Ovary (tissue), 9 donors: ENCODE data around the gene PLEK2. TPM values are rescaled to one million over a fixed set of nuclear protein-coding genes. Genes with fewer than 3 reads are reported as not detected.

Experiments used
- DNase-seq, 5 donors: peaks; one replicate each; pipeline ENCODE4 v3.0.0-alpha.2; 2019 to 2020
- H3K27ac ChIP-seq, 2 donors: fragments of 200-600 bp; one replicate each; pipeline versions ENCODE4 v1.5.1 to v1.8.0; 2019 to 2022
- H3K27me3 ChIP-seq: fragments of 200-600 bp; one replicate; pipeline ENCODE4 v1.8.0; 2022
- H3K36me3 ChIP-seq: fragments of 200-600 bp; sonication (generic); one replicate; pipeline ENCODE4 v1.5.1; 2019
- H3K4me1 ChIP-seq: one replicate; pipeline ENCODE4 v1.8.1; 2013; ENCODE audit warnings: mild to moderate bottlenecking, moderate library complexity; ENCODE audit not compliant: insufficient read depth
- H3K4me3 ChIP-seq: fragments of 200-600 bp; sonication (generic); one replicate; pipeline ENCODE4 v1.5.1; 2017
- H3K9me3 ChIP-seq, 2 donors: fragments of 200-600 bp in 1 of 2; sonication (generic) in 1 of 2; one replicate each; pipeline versions ENCODE4 v1.5.1 to v1.8.1; 2013 to 2019; ENCODE audit warnings: mild to moderate bottlenecking in 1 of 2, moderate library complexity in 1 of 2
- CTCF ChIP-seq, 3 donors: fragments of 450-650 bp in 2 of 3; fragments of 200-600 bp in 1 of 3; IDR thresholded peaks; one replicate each; pipeline versions ENCODE4 v1.5.1 to v1.8.0; 2016 to 2022; ENCODE audit warnings: antibody characterized with exemption in 3 of 3, mild to moderate bottlenecking in 1 of 3
- EP300 ChIP-seq: sonication (generic); formaldehyde crosslinking; IDR thresholded peaks from one replicate; pipeline ENCODE4 v1.6.1; 2017; ENCODE audit warnings: antibody characterized with exemption
- POLR2A ChIP-seq: fragments of 450-650 bp; IDR thresholded peaks from one replicate; pipeline ENCODE4 v1.6.1; 2017; ENCODE audit warnings: antibody characterized with exemption, mild to moderate bottlenecking, moderate library complexity
- WGBS, 3 donors: extraction: QIAGEN DNeasy Blood & Tissue Kit in 1 of 3; methylation state at CpG; one replicate each; pipeline versions ENCODE4 v1.1.5 to v1.1.7; 2013 to 2017; 5-methylcytosine and 5-hydroxymethylcytosine counted together
- intact Hi-C, 4 donors: fragments of 100-400 bp; cut with DNase I; formaldehyde crosslinking; loops; one replicate each; pipeline versions ENCODE4 v1.11.0 to v1.15.1; 2022 to 2023
- polyA plus RNA-seq, 2 donors: library from polyadenylated mRNA; stranded (reverse); fragments of 200-250 nt in 1 of 2; fragments of 350-450 nt in 1 of 2; fragmentation: Illumina TruSeq in 1 of 2; extraction: RNeasy Lipid Tissue Mini Kit (QIAGEN cat#74804) in 1 of 2; gene quantifications; one replicate each; pipeline ENCODE4 v1.2.3, GENCODE V29; 2013 to 2014
- total RNA-seq, 7 donors: library from RNA; depleted of rRNA in 2 of 7; stranded (reverse); fragments of >200 nt in 2 of 7; fragmentation: NEBNext Ultra II Directional in 3 of 7; extraction: Animal tissue kit (Norgen Biotek cat#: 25700) in 3 of 7; gene quantifications; one replicate each; pipeline versions ENCODE4 v1.1.0 to v1.2.4, GENCODE V29; 2016 to 2023
- donor health status: DM: no; HTN: no; CAD: no; lungs with moderate emphysema.
- donor health status: DM: no; HTN: no; CAD: no.
- donor health status: Bipolar disorder and iron deficiency.
- donor health status: DM: yes; HTN: yes; CAD: no.
- donor health status: DM: no; HTN: no; CAD: no.
- donor health status: DM: yes; HTN: yes; CAD: no.

The PLEK2 gene
- total and polyA plus RNA-seq, 9 donors = 0.43 to 130 (median 1.9) TPM; not detected in 2

DNA sequence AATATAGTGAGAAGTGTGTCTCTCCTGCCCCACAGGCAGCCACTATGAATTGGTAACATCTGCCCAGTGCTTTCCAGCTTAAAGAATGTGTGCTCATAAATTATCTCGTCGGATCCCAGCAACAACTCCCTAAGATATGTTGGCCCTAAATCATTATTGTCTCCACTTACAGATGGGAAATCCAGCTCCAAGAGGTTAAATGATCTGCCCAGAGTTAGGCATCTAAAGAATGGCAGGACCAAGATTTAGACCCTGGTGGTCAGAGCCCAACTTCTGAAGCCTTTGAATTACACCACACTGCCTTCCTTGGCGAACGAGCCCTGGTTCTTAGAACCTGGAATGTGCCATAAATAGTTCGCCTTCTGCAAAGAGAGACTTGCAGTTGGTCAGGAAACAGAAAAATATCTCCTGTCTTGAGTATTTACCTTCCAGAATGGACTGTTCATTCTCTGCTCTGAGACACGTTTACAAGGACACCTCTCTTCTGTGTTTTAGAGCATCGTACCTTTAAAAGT, 20.1 kb upstream of the PLEK2 start:
- H3K4me3 ChIP-seq = no peak overlapping the region
- intact Hi-C loops = loop anchor here in 1 of 4 donors (10.0 kb wide), 1 partner anchor 133 kb away; no protein-coding TSS in a partner anchor
- no peak for DNase-seq
- H3K9me3 ChIP-seq = no peaks in the 10 kb centered on the region
- H3K27ac ChIP-seq = no peak overlapping the region
- 26 to 36% (median 33%) methylated on average over 7 of the region's 7 CpGs for WGBS, 3 donors
- no peak for TF ChIP-seq POLR2A
- no peak for TF ChIP-seq EP300
- TF ChIP-seq CTCF (IDR thresholded peaks at IDR 0.05) = no peak
- no peaks in the 10 kb centered on the region for H3K4me1 ChIP-seq
- H3K36me3 ChIP-seq = no peaks in the 10 kb centered on the region
- H3K27me3 ChIP-seq = no peaks in the 10 kb centered on the region

DNA sequence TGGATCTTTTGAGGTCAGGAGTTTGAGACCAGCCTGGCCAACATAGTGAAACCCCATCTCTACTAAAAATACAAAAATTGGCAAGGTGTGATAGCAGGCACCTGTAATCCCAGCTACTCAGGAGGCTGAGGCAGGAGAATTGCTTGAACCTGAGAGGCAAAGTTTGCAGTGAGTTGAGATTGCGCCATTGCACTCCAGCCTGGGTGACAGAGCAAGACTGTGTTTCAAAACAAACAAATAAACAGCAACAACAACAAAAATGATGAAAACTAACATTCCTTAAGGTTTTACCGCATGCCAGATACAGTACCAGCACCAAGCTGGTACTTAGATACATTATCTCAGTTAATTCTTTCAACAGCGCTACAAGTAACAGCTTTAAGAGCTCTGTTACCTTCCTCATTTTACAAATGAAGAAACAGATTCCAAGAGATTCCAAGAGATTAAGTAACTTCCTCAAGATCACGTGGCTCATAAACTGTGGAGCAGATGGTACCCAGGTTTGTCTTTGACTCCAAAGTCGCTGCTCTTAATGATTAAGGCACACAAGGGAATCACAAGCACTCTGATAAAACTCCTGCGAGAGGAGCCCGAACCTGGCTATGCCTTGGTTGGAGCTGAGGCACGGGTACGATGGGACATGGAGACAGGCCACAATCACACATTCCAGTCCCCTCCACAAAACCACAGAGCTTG, 17.7 kb upstream of the PLEK2 start:
- Histone ChIP-seq H3K27ac (no peak overlapping the region), H3K36me3 (no peaks in the 10 kb centered on the region), H3K27me3 (no peaks in the 10 kb centered on the region), H3K4me1 (no peaks in the 10 kb centered on the region), H3K4me3 (no peak overlapping the region), H3K9me3 (no peaks in the 10 kb centered on the region)
- DNase-seq = no peak
- TF ChIP-seq EP300 = no peak
- TF ChIP-seq CTCF (IDR thresholded peaks at IDR 0.05) = no peak
- TF ChIP-seq POLR2A = no peak
- WGBS, 3 donors = 87 to 89% (median 89%) methylated on average over 9 of the region's 9 CpGs
- intact Hi-C loops = loop anchor here (5.0 to 10.0 kb wide), 5 partner anchors 135 to 275 kb away; partner anchors contain the start of gene RDH12 (in 2 of the 4)

- Histone ChIP-seq H3K9me3 (no peaks in the 10 kb centered on the region), H3K27me3 (no peaks in the 10 kb centered on the region), H3K36me3 (no peaks in the 10 kb centered on the region), H3K27ac (no peak overlapping the region), H3K4me3 (no peak overlapping the region), H3K4me1 (no peaks in the 10 kb centered on the region)
- no peak for DNase-seq
- no peak for TF ChIP-seq POLR2A
- TF ChIP-seq EP300 = no peak
- no peak for TF ChIP-seq CTCF (IDR thresholded peaks at IDR 0.05)
- intact Hi-C loops = loop anchor here in 3 of 4 donors (5.0 to 10.0 kb wide), 4 partner anchors 144 to 276 kb away; partner anchors contain the start of gene RDH12 (in 2 of the 3)
- WGBS, 3 donors = 39 to 59% (median 55%) methylated on average over 7 of the region's 7 CpGs
Measured at GRCh38 chr14:67428501-67429031, 16.6 kb upstream of the PLEK2 start.

- peak; percentile 53 to 74 (median 69) for DNase-seq
- Histone ChIP-seq H3K4me3 (no peak overlapping the region), H3K27ac (no peak overlapping the region), H3K36me3 (no peaks in the 10 kb centered on the region), H3K4me1 (no peaks in the 10 kb centered on the region), H3K27me3 (no peaks in the 10 kb centered on the region), H3K9me3 (no peaks in the 10 kb centered on the region)
- no peak for TF ChIP-seq EP300
- TF ChIP-seq POLR2A = no peak
- TF ChIP-seq CTCF (IDR thresholded peaks at IDR 0.05) = peak; percentile 46 to 56 (median 46)
- intact Hi-C loops = loop anchor here in 3 of 4 donors (5.0 to 10.0 kb wide), 4 partner anchors 145 to 278 kb away; partner anchors contain the start of gene RDH12 (in 2 of the 3)
- WGBS, 3 donors = 25 to 31% (median 30%) methylated on average over 30 of the region's 30 CpGs
Measured at GRCh38 chr14:67426983-67427606, 15.1 kb upstream of the PLEK2 start.
